IPS DF 4.7 (cell line): ENCODE data around the gene PCSK6.
"Not testable (repeated sequence)": the region's sequence is repeated elsewhere in the genome, so short reads cannot be mapped to it uniquely, and the experiment has no call there.

Experiments used
- DNase-seq: peaks from one replicate; pipeline ENCODE4 v3.0.0-alpha.2; 2013; ENCODE audit warnings: low spot score; ENCODE audit errors: extremely low read depth

Gene PCSK6

DNA sequence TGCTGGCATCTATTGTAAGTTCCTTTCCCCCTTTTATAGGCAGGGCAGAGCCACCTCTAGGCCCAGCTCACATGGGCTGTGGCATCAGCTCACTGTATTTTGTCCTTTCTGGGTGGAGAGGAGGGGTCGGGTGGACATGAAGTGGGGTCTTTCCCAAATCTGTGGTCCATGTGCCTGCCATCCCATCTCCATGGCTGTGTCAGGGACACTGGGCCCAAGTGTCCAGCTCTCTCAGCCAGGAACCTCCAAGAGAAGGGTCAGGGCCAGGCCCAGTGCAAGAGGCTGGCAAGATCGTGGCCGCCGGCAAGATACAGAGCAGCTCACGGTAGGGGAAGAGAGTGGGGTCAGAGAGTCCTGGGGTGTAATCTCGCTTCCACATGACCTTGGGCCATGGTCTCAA lies 85.3 kb downstream of the PCSK6 start:
- DNase-seq = no peak

DNA sequence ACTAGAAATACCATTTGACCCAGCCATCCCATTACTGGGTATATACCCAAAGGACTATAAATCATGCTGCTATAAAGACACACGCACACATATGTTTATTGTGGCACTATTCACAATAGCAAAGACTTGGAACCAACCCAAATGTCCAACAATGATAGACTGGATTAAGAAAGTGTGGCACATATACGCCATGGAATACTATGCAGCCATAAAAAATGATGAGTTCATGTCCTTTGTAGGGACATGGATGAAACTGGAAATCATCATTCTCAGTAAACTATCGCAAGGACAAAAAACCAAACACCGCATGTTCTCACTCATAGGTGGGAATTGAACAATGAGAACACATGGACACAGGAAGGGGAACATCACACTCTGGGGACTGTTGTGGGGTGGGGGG lies 86.6 kb downstream of the PCSK6 start:
- not testable (repeated sequence) for DNase-seq

DNA sequence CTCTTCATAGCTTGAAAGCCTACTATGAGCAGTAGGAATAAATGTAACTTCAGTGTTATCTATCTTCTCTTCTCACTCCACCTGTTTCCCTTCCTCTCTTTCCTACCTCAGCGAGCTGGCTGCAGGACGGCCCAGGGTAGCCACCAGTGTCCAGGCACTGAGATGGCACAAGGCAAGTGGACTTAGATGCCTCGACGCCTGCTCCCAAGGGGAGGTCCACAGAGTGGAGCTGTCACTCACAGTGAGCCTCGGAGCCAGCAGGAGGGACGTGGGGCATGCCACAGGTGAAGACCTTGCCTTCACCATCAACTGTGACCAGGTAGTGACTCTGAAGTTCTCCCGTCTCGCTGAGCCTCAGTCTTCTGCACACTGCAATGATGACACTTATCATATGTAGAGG lies 88.2 kb downstream of the PCSK6 start:
- no peak for DNase-seq

DNA sequence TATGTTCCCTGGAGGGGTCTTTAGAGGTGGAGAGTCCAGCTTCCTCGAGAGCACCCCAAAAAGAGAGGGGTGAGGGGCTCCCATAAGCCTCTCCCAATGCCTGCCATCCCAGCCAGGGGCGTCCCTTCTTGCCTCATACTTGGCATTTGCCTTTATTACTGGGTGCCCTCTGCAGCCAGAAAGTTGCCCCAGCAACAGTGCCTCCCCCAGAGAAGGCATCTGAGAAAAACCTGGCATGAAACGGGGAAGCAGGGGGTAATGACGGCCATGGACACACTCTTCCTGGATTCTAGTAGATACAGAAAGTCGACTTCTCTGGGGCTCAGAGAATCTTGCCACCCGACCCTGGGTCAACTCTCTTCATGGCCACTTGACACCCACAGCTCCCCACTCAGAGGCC lies 90.1 kb downstream of the PCSK6 start:
- DNase-seq = no peak

GRCh38 chr15:101398247-101398646 lies 91.3 kb downstream of the PCSK6 start:
- no peak for DNase-seq

- DNase-seq = no peak
These were observed 91.9 kb downstream of the PCSK6 start for GRCh38 chr15:101397521-101398003.

DNA sequence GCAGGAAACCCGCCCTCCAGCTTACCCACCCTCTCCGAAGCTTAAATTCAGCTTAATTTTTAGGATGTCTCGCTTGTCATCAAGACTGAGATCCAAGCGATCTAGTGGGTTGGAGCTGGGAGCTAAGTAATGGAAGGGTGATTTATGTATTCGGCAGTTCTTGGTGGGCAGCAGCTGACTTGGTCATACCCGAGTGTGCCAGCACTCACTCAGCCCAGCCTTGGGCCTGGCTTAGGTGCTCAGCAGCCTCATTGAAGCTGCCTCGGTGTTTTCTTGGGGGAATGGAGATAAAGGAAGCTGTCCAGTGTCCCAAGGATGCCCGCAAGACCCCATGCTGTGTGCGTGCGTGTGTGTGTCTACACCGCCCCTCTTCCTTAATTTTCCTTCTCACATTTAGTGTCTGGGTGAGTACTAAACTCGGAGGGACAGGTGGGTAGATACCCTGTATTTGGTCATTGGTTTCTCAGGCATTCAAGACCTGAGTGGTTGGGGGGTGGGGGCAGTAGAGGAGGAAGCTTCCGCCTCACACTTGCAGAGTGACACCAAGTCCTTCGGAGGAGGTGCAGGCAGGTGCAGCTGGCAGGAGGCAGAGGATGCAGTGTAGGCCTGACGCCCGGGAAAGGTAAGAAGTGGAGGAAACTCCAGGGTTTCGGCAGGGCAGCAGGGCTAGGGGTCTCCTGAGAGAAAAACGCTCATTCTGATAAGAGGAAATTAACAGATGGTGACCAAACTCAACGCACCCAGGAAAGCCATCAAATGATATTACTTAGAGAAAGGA lies 92.8 kb downstream of the PCSK6 start:
- DNase-seq = no peak

- DNase-seq = no peak
These were observed 94.9 kb downstream of the PCSK6 start for GRCh38 chr15:101394654-101395053.

DNA sequence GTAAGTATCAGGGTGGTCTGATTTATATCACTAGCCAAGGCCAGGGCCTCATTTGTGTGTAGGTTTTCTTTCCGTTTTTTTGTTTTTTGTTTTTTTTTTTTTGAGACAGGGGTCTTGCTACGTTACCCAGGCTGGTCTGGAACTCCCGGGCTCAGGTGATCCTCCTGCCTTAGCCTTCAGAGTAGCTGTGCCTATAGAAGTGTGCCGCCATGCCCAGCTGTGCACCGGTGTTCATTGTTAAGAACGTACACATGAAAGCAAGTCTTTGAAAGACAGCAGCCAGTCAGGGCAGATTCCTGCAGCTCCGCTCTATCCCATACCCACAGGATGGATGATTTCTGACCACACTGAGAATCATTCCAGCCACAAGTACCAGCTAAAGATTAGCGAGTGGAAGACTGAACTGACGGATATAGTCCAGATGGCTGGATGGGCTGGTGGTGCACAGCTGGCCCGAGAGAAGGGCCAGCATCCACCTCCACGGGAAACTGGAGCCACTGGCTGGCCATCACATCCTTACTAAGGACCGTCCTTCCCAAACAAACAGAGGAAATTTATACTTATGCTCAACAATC lies 95.4 kb downstream of the PCSK6 start:
- no peak for DNase-seq

DNA sequence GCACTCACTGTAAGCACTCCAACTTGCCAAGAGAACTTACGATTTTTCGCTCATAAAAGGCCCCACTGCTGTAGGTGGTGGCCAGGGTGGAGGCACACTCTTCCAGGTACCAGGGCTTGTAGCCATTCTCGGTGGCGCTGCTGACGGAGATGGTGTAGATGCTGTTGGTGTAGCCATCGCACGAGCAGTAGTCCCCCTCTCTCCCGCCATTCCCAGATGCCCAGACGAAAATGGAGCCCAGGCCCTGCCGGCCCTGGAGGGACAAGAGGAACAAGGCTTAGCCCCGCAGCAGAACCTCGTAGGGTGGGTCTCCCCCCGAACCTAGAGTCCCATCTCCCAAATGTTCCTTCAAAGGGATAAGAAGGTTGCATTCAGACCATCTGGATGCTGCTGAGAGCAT lies 96.3 kb downstream of the PCSK6 start:
- DNase-seq = no peak

DNA sequence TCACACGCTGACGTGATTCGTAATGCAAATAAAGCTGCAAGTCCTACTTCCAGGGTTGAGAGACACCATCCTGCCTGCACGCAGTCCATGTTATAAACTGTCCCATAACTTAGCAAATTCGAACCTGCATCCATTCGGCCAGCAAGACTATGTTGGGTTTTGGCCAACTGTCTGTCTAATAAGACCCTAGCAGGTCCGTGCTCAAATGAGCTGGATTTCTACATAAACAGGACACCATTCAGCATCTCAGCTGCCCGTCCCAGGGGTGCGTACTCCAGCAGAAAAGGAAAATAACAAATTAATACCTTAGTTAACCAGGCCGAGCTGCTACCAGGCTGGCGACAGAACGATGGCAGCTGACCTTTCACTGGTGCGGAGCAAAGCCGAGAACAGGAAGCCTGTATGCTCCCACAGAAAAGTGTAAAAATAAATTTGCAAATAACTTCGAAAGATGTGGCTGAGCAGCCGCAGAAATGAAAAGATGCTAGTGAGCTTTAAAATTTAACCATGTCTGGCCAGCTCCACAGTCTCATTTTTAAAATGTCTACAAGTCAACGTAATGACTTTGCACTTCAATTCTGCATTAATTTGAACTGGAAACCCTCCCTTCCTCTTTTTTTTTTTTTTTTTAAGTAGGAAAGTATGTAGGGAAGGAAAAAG lies 97.4 kb downstream of the PCSK6 start:
- no peak for DNase-seq

DNA sequence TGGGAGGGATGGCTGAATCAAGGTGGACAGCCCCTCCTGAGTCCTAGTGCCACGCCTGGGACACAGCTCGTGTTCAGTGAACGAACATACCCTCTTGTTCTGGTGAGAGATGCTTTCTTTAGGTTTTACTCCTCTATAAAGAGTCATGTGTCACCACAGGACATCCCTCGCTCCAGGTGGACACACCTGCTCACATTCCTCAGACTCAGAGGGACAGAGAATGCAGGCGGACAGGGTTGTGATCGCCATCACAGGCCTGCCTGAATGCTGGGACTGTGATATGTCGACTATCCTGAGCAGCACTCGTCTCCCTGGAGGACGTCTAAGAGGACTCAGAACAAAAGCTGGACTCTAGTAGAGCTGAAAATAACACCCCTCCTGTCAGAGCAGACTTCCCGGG lies 98.1 kb downstream of the PCSK6 start:
- DNase-seq = no peak

GRCh38 chr15:101390462-101390861 lies 99.0 kb downstream of the PCSK6 start:
- no peak for DNase-seq

- DNase-seq = no peak
These were observed 99.4 kb downstream of the PCSK6 start for GRCh38 chr15:101390060-101390459.

GRCh38 chr15:101389362-101389761 lies 100.1 kb downstream of the PCSK6 start:
- DNase-seq = no peak

- DNase-seq = no peak
These were observed 101.5 kb downstream of the PCSK6 start for GRCh38 chr15:101388046-101388445.

- DNase-seq = no peak
These were observed 101.9 kb downstream of the PCSK6 start for GRCh38 chr15:101387574-101387973.

DNA sequence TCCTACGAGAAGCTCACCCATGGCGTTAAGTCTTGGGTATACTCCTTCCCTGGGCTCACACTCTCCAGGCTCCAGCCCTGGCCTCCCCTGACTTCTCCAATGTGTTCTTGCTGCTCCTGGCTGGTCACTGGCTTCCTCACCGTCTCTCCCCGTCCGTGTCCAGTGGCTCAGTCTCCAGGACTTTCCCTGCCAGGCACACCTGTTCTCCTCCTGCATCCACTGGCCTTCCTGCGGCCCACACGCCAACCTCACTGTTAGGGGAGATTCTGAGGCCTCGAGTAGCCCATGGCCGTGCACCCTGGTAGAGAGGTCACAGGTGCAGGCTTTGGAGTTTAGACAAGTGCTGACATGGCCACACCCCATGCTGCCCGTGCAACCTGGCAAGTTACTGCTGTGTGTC lies 102.5 kb downstream of the PCSK6 start:
- DNase-seq = no peak

GRCh38 chr15:101386006-101386405 lies 103.5 kb downstream of the PCSK6 start:
- DNase-seq = no peak

DNA sequence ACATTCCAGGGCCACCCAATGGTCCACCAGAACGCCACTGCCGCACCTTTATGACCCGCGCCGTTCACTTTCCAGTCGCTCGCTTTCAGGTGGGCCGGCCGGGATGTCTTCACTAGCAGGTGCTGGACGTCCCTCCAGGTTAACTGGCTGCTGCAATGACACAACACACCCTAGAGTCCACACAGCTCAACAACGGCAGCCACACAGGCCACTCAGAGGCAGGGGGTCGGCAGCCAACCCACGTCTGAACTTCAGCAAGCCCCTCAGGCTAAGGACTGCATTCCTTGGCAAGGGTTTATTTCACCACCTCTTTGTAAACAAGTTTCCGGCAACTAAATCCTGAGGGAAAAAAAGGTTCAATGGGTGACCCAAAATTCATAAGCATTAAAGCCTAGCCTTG lies 105.2 kb downstream of the PCSK6 start:
- no peak for DNase-seq

- no peak for DNase-seq
These were observed 107.0 kb downstream of the PCSK6 start for GRCh38 chr15:101382544-101382943.

- no peak for DNase-seq
These were observed 107.8 kb downstream of the PCSK6 start for GRCh38 chr15:101381671-101382212.
